Aorta (tissue), 5 donors: ENCODE data around the gene RNU6-1. TPM values are rescaled to one million over a fixed set of nuclear protein-coding genes. Genes with fewer than 3 reads are reported as not detected.

Experiments
- ATAC-seq: fragments of 200-7000 bp; cut with Tn5 transposase; one replicate; pipeline ENCODE4 v1.9.1; 2022; ENCODE audit warnings: moderate library complexity; ENCODE audit not compliant: low FRiP score
- DNase-seq, 2 donors: peaks; one replicate each; pipeline ENCODE4 v3.0.0-alpha.2; 2020
- H3K27ac ChIP-seq, 2 donors: one replicate each; pipeline ENCODE4 v1.5.1; 2013; ENCODE audit warnings: low read length in 2 of 2, mild to moderate bottlenecking in 2 of 2, moderate library complexity in 2 of 2, control low read depth in 1 of 2, inconsistent platforms in 1 of 2, low read depth in 1 of 2
- H3K27me3 ChIP-seq, 2 donors: one replicate each; pipeline ENCODE4 v1.6.1; 2013; ENCODE audit warnings: control low read depth in 1 of 2, low read length in 1 of 2, mild to moderate bottlenecking in 1 of 2, moderate library complexity in 1 of 2; ENCODE audit not compliant: insufficient read depth in 2 of 2, control insufficient read depth in 1 of 2
- H3K36me3 ChIP-seq, 2 donors: one replicate each; pipeline ENCODE4 v1.6.1; 2013; ENCODE audit warnings: control low read depth in 1 of 2, low read length in 1 of 2, mild to moderate bottlenecking in 1 of 2; ENCODE audit not compliant: insufficient read depth in 2 of 2, control insufficient read depth in 1 of 2
- H3K4me1 ChIP-seq, 2 donors: one replicate each; pipeline ENCODE4 v1.6.1; 2013; ENCODE audit warnings: low read length in 2 of 2, control low read depth in 1 of 2, mild to moderate bottlenecking in 1 of 2, moderate library complexity in 1 of 2; ENCODE audit not compliant: insufficient read depth in 2 of 2, control insufficient read depth in 1 of 2
- H3K4me3 ChIP-seq, 2 donors: one replicate each; pipeline ENCODE4 v1.5.1; 2013; ENCODE audit warnings: low read length in 2 of 2, control low read depth in 1 of 2, mild to moderate bottlenecking in 1 of 2
- H3K9me3 ChIP-seq: one replicate; pipeline ENCODE4 v1.6.1; 2013; ENCODE audit warnings: mild to moderate bottlenecking, low read length; ENCODE audit not compliant: control insufficient read depth
- WGBS, 2 donors: extraction: QIAGEN DNeasy Blood & Tissue Kit; methylation state at CpG; one replicate each; pipeline ENCODE4 v1.1.7; 2013; 5-methylcytosine and 5-hydroxymethylcytosine counted together
- intact Hi-C, 2 donors: fragments of 100-400 bp; cut with DNase I; formaldehyde crosslinking; loops; one replicate each; pipeline versions ENCODE4 v1.14.2 to v1.15.0; 2022
- polyA plus RNA-seq, 2 donors: library from polyadenylated mRNA; stranded (reverse); fragments of 200-250 nt; gene quantifications; one replicate each; pipeline ENCODE4 v1.2.3, GENCODE V29; 2013
- total RNA-seq, 2 donors: library from RNA; stranded (reverse); fragmentation: NEBNext Ultra II Directional; extraction: Animal tissue kit (Norgen Biotek cat#: 25700); gene quantifications; one replicate each; pipeline ENCODE4 v1.2.1, GENCODE V29; 2021
- donor health status: healthy with polysubstance abuse.
- donor health status: Bipolar disorder and iron deficiency.
- donor health status: DM: no; HTN: no; CAD: no.
- donor health status: DM: no; HTN: no; CAD: no.
- donor health status: DM: yes; HTN: yes; CAD: no.

Gene RNU6-1
- total and polyA plus RNA-seq, 4 donors: not detected

DNA sequence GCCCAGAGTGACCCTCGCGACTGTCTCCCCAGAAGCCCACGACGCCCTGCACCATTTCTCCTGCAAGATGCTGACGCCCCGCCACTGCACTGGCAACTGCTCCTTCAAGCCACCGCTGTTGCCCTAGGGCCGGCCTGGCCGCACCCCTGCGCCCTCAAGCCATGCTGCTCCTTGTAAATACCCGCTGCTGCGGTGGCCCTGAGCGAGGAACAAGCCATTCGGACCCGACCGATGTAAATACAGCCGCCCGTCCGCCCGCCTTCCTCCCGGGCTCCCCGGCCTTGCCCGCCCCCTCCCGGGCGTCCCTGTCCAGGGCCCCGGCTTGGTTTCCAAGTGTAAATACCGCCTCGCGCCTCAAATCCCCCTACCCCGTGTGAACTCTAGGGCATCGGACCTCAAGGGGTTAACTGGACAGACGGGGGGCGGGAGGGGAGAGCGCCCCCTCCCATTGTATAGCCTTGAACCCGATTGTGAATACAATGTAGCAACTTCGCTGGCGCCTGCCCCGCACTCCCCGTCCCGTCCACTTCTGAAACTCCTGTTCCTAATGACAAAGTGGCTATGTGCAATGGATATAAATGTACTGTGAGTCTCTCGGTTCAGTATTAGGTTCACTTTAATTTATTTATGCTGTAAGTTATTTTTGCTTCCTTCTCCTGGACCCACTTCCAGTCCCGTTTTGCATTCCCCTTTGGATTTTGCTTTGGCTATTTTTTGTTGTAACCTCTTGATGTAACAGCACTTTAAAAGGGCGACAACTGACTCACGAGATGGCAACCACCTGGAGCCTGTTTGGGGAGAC is 5.9 kb downstream of the RNU6-1 start:
- H3K36me3 ChIP-seq: no peaks in the 10 kb centered on the region
- no peak overlapping the region for H3K27ac ChIP-seq
- intact Hi-C loops: loop anchor here (2.0 to 10.0 kb wide), 4 partner anchors 289 to 377 kb away; partner anchors contain the start of genes C15orf61 (in 1 of the 2) and MAP2K5 (in 1 of the 2)
- H3K4me3 ChIP-seq: no peak overlapping the region
- peak; percentile 39 for ATAC-seq
- no peaks in the 10 kb centered on the region for H3K4me1 ChIP-seq
- no peaks in the 10 kb centered on the region for H3K9me3 ChIP-seq
- peak in 1 of 2 donors; percentile 79 for DNase-seq
- 2 to 3% methylated on average over 43 to 44 of the region's 44 CpGs for WGBS, 2 donors
- no peaks in the 10 kb centered on the region for H3K27me3 ChIP-seq

- no peak for ATAC-seq
- H3K36me3 ChIP-seq: no peaks in the 10 kb centered on the region
- H3K9me3 ChIP-seq: no peaks in the 10 kb centered on the region
- intact Hi-C loops: loop anchor here (5.0 to 10.0 kb wide), 3 partner anchors 288 to 376 kb away; partner anchors contain the start of genes C15orf61 (in 1 of the 2) and MAP2K5 (in 1 of the 2)
- H3K27ac ChIP-seq: no peak overlapping the region
- 10 to 12% methylated on average over 32 of the region's 32 CpGs for WGBS, 2 donors
- no peak overlapping the region for H3K4me3 ChIP-seq
- peak in 1 of 2 donors; percentile 59 for DNase-seq
- H3K4me1 ChIP-seq: no peaks in the 10 kb centered on the region
- no peaks in the 10 kb centered on the region for H3K27me3 ChIP-seq
Measured at GRCh38 chr15:67832897-67833709, 6.7 kb downstream of the RNU6-1 start.

- 30 to 33% methylated on average over 9 of the region's 9 CpGs for WGBS, 2 donors
- Histone ChIP-seq H3K27me3 (no peaks in the 10 kb centered on the region), H3K4me1 (no peaks in the 10 kb centered on the region), H3K4me3 (no peak overlapping the region), H3K27ac (no peak overlapping the region), H3K36me3 (no peaks in the 10 kb centered on the region), H3K9me3 (no peaks in the 10 kb centered on the region)
- no peak for ATAC-seq
- DNase-seq: peak in 1 of 2 donors; percentile 43
- intact Hi-C loops: loop anchor here (5.0 to 10.0 kb wide), 3 partner anchors 287 to 375 kb away; partner anchors contain the start of genes C15orf61 (in 1 of the 2) and MAP2K5 (in 1 of the 2)
Measured at GRCh38 chr15:67832031-67832551, 7.8 kb downstream of the RNU6-1 start.

GRCh38 chr15:67831363-67831762 is 8.5 kb downstream of the RNU6-1 start:
- Histone ChIP-seq H3K4me1 (no peaks in the 10 kb centered on the region), H3K9me3 (no peaks in the 10 kb centered on the region), H3K27ac (no peak overlapping the region), H3K36me3 (no peaks in the 10 kb centered on the region), H3K4me3 (no peak overlapping the region), H3K27me3 (no peaks in the 10 kb centered on the region)
- intact Hi-C loops: loop anchor here (5.0 to 10.0 kb wide), 3 partner anchors 287 to 374 kb away; partner anchors contain the start of genes C15orf61 (in 1 of the 2) and MAP2K5 (in 1 of the 2)
- DNase-seq (no peak), ATAC-seq (no peak)

DNA sequence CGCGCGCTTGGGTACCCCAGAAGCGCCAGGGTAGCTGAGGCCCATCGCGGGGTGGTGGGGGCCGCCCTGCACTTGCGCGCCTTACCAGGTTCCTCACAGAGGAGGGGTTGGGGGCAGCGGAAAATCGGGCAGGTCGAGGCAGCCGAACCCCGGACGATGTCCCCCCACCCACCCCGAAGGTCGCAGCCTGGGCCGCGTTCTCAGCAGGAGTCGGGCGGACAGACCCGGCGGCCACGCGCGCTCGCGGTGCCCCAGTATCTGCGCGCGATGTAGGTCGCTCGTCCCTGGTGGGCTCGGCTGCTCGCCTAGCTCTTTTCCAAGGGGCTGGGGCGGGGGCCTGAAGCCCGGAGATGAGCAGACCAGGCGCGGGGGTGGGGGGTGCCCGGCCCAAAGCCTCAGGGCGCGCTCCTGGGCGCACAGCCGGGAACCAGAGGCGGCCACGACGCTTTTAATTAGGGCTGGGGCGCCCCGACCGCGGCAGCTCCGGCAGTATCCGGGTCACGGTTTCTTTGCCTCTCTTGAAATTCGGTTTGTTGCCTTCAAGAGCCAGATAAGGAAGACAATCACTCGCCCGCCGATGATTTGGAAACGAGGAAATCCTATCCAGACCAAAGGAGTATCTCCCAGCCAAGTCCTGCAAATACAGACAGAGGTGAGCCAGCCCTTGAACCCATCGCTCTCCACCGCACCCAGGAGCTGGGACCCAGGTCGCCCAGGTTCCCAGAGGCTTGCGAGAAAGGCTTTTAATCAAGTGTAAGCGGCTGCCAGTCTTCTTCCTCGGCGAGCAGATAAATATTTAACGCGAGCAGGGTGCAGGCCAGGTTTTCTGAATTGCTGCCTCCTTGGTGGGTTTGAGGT is 10.0 kb downstream of the RNU6-1 start:
- Histone ChIP-seq H3K9me3 (peaks cover 3% of the 10 kb centered on the region), H3K4me1 (no peaks in the 10 kb centered on the region), H3K27me3 (no peaks in the 10 kb centered on the region), H3K36me3 (no peaks in the 10 kb centered on the region), H3K4me3 (no peak overlapping the region), H3K27ac (no peak overlapping the region)
- WGBS, 2 donors: 14 to 18% methylated on average over 66 to 68 of the region's 68 CpGs
- ATAC-seq: no peak
- DNase-seq: peak in 1 of 2 donors; percentile 65
- intact Hi-C loops: loop anchor here (5.0 to 10.0 kb wide), 3 partner anchors 285 to 373 kb away; partner anchors contain the start of genes C15orf61 (in 1 of the 2) and MAP2K5 (in 1 of the 2)

- Histone ChIP-seq H3K4me1 (no peaks in the 10 kb centered on the region), H3K9me3 (peaks cover 3% of the 10 kb centered on the region), H3K27ac (no peak overlapping the region), H3K36me3 (no peaks in the 10 kb centered on the region), H3K4me3 (no peak overlapping the region), H3K27me3 (no peaks in the 10 kb centered on the region)
- 3 to 6% methylated on average over 45 to 54 of the region's 54 CpGs for WGBS, 2 donors
- no peak for ATAC-seq
- peak in 1 of 2 donors; percentile 69 for DNase-seq
- intact Hi-C loops: no loop called here
Measured at GRCh38 chr15:67828969-67829646, 10.7 kb downstream of the RNU6-1 start.

DNA sequence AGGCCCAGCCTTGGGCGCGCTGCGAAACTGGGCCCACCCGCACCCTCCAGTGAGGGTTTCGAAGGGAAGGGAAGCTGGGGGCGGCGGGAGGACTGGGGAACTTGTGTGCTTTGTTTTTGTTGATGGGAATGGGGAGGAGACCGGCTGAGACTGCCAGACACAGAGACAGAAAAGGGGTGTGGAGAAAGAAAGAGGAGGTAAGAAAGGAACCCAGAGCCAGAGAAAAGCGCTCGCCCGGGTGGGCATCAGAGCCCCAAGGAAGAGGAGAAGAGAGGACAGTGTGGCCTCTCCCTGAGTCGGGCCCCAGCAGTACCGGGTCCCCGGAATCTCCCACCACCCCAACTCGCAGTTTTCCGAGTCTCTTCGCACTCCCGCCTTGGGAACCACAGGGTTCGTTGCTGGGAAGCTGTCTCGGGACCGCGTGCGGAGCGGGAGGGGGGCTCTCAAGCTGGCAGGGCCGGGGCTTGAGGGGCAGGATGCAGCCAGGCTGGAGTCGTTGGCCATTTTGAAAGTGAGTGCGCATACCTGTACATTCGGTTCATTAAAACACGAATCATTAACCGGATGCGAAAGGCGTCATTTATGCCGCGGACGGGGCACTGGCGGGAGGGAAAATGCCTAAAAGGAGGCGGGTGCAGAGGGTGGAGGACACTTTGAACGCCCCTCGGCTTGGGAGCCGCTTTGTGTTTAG is 11.4 kb downstream of the RNU6-1 start:
- Histone ChIP-seq H3K4me1 (no peaks in the 10 kb centered on the region), H3K4me3 (peak overlapping the region in 1 of 2 donors; percentile 3), H3K27me3 (no peaks in the 10 kb centered on the region), H3K27ac (no peak overlapping the region), H3K36me3 (no peaks in the 10 kb centered on the region), H3K9me3 (peaks cover 3% of the 10 kb centered on the region)
- intact Hi-C loops: no loop called here
- ATAC-seq (no peak), DNase-seq (peak in 1 of 2 donors; percentile 64)
- WGBS, 2 donors: 7% methylated on average over 40 of the region's 40 CpGs
